HG03045 (cell line): Measurements from ENCODE around the gene PTPRG.
A peak's percentile ranks its signal among the peaks of the same experiment; 100 is the strongest.
"Not testable (repeated sequence)": the region's sequence is repeated elsewhere in the genome, so short reads cannot be mapped to it uniquely, and the experiment has no call there.

ENCODE experiments used
- ATAC-seq: cut with Tn5 transposase; IDR thresholded peaks from one replicate; pipeline ENCODE4 v1.9.1; 2021; ENCODE audit warnings: mild to moderate bottlenecking, moderate library complexity; ENCODE audit not compliant: unreplicated experiment

The PTPRG gene

DNA sequence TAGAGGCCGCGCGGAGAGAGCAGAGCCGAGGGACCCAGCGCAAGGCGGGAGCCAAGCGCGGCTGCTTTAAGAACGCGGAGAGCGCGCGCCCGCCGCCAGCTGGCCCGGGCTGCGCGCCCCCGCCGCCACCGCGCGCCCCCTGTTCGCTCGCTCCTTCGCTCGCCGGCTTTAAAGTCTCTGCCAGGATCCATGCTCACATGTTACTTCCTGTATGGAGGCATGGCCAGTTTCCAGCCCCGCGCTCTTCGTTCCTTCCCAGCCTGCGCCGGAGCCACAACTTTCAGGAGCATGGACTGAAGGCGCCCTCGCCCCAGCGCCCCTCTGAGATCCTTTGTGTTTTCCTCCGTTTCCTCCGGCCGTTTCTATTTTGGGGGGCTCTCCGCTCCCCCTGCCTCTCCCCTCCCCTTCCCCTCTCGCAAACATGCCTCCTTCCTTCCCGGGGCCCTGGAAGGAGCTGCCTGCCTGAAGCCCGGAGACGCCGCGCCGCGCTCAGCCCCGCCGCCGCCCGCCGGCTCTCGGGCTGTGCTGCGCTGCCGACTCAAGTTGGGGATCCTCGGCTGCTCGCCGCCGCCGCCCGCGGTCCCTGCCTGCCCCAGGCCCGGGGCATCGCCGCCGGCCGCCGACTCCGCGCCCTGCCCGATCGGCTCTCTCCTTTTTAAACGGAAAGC, at the start of gene PTPRG:
TSS of gene PTPRG (plus strand) at position 198 of the 668 bp plus-strand sequence. CDS start 717 bp downstream, outside the sequence.
- no peak for ATAC-seq

DNA sequence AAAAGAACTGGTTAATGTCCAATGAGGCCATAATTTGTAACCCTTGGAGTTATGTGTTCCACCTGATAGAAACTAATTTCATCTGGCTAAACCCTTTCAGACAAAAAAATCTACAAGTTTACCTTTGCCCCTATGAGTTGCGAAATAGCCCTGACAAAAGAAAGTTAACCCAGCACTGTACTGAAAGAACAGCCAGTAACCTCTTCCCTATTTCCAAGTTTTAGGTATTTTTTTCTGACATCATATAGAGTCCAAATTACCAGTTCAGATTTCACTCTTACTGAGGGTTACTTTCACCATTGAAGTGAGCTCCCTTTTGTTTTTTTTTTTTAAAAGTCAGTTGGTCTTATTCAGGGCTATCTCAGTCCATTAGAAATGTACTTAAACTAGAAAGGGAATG, 42.8 kb upstream of the PTPRG start:
- ATAC-seq: peak; percentile 48

DNA sequence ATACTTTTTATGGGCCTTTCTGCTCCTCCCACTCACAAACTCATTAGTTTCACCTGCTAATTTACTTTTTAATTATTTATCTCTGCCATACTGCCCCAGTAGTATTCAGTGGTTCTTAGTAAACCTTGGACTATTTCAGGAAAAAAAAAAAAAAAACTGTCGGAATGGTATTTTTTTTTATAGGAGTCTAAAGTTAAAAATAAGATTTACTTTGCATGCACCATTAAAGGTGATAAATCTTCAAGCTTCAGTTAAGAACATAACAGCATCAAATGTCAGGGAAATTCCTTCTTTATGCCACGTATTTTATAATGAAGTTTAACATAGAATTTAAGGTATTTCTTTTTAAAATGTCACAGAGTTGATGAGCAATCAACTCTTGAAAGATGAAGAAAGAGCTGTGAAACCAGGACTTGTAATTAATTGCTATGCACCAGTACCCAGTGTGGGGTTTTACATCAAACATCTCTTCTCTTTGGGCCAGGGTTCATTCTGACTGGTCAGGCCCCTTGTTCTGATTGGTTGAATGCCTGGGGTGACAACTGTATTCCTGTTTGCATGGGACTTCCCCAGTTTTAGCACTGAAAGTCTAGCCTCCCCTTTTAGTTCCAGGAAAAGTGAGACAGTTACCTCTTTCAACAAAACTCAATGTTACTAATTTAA, 40.3 kb upstream of the PTPRG start:
- ATAC-seq: peak; percentile 90

DNA sequence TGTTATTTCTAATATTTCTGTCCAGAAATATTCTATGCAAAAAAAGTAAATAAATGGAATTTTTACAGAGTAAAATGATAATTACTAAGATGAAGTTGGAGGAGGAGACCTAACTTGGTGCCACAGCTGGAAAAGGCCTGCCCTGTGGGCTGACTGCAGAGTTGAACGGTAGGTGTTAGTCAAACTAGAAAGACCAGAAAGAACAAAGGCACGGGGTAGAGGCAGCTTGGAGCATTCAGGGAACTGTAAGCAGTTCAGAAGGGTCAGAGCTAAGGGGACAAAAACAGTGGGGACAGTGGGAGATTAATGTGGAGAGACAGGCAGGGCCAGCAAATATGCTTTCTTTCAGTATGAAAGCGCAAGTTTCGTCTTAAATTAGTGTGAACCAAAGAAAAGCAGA, 39.3 kb upstream of the PTPRG start:
- no peak for ATAC-seq

DNA sequence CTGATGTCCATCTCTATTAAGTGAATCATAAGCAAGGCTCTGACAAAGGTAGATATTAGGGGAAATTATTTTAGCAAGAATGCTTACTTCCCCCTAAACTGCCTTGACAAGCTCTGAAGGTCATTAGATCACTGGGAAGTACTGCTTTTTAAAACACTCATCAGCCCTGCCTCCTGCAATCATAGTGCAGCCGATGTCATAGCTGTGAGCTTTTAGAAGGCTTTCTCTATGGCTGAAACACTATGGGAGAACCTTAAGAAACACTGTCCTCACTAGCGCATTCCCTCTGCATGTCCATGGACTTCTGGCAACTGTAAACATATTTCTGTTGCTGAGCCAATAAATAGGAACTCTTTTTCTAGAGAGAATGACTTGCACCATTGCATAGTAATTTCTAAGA, 38.7 kb upstream of the PTPRG start:
- no peak for ATAC-seq

DNA sequence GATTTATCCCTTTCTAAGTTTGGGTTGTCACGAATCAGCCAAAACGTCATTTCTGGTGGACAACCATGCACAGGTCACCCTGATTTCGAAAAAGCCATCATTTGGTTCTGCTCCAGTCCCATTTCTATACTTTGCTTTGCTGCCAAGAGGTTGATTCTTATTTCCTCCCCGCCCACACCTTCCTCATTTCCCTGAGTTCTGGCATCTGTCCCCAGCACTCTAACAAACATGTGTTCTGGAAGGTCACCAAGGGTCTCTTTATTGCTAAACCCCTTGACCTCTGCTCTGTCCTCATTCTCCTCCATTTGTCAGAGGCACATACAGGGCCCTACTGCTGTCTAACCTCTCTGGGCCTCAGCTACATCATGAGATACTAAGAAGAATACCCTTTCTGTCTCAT, 36.4 kb upstream of the PTPRG start:
- ATAC-seq: no peak

DNA sequence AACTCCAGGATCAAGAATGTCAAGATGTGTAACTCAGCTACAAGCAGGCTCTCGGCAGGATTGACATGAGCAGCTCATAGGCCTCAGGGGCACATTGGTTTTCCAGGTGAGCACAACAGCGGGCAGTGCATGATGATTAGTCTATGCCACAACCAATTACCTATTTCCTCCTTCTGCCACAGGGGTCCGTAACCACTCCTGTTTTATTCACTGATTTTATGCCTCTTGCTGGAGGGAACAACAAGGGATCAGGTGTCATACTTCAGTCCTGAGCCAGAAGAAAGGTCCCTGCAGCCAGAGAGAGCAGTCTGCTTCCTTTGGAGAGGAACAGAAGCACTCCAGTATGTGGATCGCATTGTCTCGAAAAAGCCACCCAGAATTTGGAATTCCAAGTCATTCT, 35.1 kb upstream of the PTPRG start:
- no peak for ATAC-seq

DNA sequence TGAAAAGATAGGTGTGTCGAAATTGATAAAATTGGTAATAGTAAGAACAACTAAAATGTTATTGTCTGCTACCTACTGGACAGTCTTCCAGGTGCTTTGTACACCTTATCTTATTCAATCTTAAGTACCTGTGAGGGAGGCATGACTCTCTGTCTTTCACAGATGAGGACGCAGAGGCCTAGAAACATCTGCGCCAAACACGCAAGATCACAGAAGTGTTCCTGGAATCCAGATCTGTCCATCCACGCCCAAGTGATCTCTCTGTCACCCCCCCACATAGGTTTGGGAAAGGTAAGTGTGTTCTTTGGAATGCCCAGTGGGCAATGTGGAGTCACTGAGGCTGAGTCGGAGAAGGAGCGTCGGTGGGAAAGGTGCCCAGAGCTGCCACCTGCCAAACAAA, 34.4 kb upstream of the PTPRG start:
- no peak for ATAC-seq

DNA sequence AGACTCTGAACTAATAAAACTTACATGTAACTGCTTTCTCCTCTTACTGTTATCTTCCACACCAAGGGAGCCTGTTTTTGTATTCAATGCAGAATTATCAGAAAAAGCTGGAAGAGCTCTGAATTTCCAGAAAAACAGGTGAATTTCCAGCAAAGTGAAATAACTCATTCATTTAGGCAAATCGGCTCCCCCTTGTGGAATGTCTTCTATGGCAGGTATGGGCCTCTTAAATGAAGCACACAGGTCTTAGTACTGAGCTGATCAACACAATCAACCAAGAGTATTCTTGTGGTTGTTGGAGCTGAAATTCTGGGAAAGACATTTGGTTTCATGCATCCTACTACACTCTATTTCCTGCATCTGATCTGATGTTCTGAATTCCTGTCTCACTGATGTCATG, 31.0 kb upstream of the PTPRG start:
- no peak for ATAC-seq

DNA sequence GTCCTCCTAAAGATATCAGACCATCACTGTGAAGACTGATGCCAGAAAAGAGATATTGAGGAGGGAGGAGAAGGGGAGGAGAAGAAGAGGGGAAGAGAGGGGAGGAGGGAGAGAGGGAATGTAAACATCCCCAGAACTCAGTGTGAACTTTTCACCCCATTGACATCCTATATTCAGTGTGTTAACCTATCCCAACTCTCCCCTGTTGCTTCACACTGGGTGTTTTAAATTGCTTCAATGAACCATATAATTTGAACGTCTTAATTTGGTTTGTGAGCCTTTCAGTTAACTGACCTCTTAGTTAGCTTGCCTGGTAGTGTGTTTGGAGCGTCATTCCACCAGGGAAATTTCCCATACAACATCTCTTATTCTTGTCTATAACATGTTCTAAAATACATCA, 29.8 kb upstream of the PTPRG start:
- ATAC-seq: no peak

DNA sequence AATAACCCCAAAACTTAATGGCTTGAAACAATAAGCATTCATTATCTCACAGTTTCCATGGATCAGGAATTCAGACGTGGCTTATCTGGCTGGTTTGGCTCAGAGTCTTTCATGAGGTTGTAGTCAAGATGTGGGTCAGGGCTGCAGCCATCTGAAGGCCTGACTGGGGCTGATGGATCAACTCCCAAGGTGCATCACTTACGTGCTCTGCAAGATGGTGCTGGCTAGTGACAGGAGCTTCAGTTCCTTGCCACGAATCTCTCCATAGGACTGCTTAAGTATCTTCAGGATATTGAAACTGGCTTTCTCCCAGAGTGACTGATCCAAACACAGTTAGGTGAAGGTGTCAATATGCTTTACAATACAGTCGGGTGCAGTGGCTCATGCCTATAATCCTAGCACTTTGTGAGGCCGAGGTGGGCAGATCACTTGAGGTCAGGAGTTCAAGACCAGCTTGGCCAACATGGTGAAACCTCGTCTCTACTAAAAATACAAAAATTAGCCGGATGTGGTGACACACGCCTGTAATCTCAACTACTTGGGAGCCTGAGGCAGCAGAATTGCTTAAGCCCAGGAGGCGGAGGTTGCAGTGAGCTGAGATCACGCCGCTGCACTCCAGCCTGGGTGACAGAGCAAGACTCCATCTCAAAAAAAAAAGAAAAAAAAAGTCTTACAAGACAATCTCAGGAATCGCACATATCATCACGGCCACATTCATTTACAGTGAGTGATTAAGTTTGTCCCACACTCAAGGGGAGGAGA, 28.5 kb upstream of the PTPRG start:
- ATAC-seq: no peak

DNA sequence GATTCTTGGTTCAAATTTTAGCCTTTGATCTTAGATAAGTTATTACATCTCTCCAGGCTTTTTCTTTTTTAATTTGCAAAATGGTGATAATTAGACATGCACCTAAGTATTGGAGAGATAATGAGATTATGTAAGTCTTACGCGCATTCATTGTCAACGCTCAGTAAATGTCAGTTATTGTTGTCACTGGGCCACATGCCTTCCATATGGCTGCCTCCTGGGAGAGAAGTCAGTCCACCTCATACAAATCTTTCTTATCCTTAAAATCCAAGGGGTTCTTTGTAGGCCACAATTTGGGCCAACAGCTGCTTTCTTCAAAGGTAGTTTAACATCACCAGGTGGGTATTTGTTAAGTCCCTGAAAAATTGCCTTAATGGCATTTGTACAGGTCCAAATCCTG, 25.5 kb upstream of the PTPRG start:
- no peak for ATAC-seq

DNA sequence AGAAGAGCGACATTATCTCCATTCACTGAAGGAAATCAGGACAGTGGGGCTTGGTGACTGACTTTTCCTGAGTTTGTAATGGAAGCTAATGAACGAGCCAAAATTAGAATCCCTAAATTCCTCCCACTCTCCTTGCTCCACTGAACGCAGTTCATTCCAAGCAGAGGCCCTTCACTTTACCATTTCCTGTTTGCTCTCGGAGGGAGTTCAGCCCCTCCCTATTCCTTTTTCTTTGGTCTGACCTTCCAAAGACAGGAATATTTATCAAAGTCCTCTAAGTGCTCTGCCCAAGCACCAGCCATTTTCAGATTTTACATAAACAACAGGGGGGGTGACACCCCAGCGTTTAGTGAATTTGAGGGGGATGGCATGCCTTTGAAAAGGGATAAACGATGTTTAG, 24.0 kb upstream of the PTPRG start:
- no peak for ATAC-seq

DNA sequence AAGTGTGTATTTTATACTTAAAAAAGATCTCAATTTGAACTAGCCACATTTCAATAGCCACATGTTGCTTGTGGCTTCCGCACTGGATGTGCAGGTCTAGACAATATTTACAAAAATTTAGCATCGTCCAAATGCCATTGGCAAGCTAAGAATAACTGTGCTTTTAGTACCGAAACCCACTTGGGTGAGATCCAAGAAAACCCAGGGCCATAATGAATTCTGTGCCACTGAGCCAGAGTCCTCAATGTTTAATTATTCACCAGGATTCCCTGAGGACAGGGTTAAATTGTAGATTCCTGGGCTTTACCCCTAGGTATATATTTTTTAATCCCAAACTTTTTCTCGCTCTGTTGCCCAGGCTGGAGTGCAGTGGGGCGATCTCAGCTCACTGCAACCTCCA, 22.9 kb upstream of the PTPRG start:
- no peak for ATAC-seq

DNA sequence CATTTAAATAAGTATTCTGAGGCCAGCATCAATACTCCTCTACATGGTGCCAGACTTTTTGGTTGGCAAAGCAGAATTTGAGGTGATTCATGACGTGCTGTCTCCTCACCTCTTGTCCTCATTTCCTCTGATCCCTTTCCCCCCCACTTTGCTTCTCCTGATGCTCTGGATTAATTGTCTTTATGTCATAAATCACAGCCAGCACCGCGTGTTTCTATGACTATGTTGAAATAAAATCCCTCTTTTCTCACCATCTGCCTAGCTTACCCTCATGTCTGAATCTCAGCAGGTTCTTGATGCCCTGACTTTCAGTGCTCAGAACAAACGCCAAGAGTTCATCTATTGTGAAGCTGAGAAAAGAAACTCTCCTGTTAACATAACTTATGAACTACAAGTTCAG, 19.7 kb upstream of the PTPRG start:
- ATAC-seq: no peak

DNA sequence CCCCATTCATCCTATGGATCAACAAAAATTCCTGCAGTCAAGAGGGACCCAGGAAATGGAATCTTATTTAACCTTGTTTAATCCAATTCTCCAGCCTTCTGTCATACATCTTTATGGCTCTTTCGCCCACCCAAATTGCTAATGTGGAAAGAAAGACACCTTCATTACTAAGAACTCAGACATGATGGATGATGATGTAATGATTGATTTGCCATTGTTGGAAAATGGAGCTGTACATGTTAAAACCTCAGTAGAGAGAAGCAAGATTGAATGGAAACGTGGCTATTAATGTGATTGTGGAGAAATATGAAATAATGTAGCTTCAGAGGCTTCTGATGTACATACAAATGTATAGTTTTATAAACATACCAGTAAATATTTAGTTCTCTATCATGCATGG, 15.7 kb upstream of the PTPRG start:
- no peak for ATAC-seq

DNA sequence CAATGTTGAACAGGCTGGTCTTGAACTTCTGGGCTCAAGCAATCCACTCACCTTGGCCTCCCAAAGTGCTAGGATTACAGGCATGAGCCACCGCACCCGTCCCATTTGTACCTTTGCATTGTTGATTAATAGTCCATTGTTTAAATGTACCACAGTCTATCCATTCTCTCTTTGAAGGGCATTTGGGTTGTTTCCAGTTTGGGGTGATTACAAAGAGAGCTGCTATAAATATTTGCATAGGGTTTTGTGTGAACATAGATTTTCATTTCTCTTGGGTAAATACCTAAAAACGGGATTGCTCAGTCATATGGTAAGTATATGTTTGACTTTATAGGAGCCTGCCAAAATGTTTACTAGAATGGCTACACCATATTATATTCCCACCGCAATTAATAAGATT, 13.7 kb upstream of the PTPRG start:
- no peak for ATAC-seq

DNA sequence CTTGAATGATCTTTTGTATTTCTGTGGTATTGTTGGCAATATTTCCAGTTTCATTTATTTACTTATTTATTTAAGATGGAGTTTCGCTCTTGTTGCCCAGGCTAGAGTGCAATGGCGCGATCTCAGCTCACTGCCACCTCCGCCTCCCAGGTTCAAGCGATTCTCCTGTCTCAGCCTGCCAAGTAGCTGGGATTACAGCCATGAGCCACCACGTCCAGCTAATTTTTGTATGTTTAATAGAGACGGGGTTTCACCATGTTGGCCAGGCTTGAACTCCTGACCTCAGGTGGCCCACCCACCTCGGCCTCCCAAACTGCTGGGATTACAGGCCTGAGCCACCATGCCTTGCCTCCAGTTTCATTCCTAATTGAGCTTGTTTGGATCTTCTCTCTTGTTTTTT, 8.7 kb upstream of the PTPRG start:
- ATAC-seq: not testable (repeated sequence)

DNA sequence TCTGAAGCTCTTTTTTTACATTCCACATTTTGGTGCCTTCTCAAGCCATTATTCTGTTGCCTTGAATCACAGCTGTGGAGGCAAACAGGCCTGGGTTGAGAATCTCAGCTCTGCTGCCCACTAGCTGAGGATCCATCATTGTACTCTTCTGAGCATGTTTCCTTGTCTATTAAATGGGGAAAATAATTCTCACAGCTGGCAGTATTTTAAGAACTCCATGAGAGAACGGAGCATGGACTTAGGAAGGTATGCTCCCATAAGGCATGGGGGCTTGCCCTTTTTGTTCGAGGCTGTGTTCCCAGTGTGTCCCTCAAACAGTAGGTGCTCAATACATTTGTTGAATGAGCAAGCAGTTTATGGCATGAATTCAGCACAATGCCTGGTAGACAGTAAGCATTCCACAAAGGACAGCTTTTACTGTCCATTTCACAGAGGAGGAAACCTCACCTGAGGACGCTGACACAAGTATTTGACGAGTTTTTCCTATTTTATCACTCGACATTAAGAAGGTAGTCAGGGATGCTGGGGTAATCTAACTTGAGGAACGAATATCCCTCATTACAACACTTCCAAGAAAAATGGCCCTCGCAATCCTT, 2.1 kb upstream of the PTPRG start:
- ATAC-seq: no peak

DNA sequence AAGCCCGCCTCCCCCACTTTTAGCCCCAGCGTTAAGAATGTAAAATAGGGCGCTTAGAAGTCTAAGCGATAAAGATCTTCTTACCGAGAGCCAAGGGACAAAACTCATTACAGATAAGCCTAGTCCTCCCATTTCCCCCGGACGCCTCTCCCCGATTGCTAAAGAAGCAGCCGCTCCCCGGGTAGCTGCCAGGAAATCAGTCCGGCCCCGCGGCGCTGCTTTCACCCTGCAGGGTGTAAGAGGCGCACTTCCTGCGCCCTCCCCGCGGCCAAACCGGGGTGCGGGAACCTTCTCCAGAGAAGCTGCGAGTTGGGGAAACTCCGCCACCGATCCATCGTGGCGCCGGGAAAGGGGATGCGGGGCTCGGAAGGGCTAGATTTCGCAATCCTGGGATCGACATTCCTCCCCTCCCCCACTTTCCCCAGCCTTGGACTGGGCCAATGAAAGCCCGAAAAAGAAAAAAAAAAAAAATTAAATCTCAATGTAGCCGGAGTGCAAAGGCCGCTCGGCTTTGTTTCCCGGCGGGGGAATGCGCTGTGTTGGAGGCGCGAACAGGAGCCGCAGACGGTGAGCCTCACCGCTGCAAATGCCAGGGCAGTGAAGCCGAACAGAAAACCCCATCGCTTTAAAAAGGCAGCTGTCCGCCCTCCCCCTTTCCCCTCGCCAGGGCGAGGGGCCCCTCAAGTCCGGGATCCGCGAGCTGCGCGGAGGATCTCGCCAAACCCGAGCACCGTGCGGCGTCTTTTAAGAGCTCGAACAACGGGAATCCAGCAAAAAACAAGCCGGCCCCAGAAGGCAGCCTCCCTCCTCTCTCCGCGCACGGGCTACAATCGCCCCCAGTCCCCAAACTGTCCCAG, 626 bp upstream of the PTPRG start:
- no peak for ATAC-seq
